Ishikawa (cell line): ENCODE measurements around the gene IGDCC3.
A peak's percentile ranks its signal among the peaks of the same experiment; 100 is the strongest.

ENCODE experiments used
- NFIC ChIP-seq: IDR thresholded peaks from 2 replicates; pipeline ENCODE4 v1.6.1; 2012
- RAD21 ChIP-seq: IDR thresholded peaks from 2 replicates; pipeline ENCODE4 v1.6.1; 2012; ENCODE audit warnings: low read depth

- TF ChIP-seq NFIC = no peak
- TF ChIP-seq RAD21 = peak; percentile 97
These were observed 7.4 kb upstream of the IGDCC3 start for GRCh38 chr15:65384895-65385869.
